Endothelial cell of umbilical vein (primary cell): Measurements from ENCODE around the gene RNF214. TPM values are rescaled to one million over a fixed set of nuclear protein-coding genes. Genes with fewer than 3 reads are reported as not detected.

Experiments used
- BruUV-seq: library from RNA; stranded (reverse); fragments of 400-500 nt; replicated peaks from 2 replicates; lab custom pipeline; 2021; lab: Mats Ljungman, UMichigan
- CTCF ChIA-PET: fragments of 300-600, 350-600 bp; sonication (Branson Sonifier 250); formaldehyde crosslinking; loops from one replicate; lab custom pipeline; 2021; ENCODE audit warnings: antibody characterized with exemption, inconsistent platforms; lab: Charles Lee
- POLR2A ChIA-PET: fragments of 300-600, 350-600 bp; sonication (Branson Sonifier 250); formaldehyde crosslinking; loops from one replicate; lab custom pipeline; 2021; ENCODE audit warnings: antibody characterized with exemption, inconsistent platforms; lab: Charles Lee
- DNase-seq: peaks from one replicate; pipeline ENCODE4 v3.0.0-alpha.2; 2011; ENCODE audit warnings: low read depth, low spot score
- FAIRE-seq: peaks from 2 replicates; lab custom pipeline; 2011; peaks lifted over from hg19 to GRCh38; lab: Jason Lieb, UNC
- H2AFZ ChIP-seq: 2 replicates; pipeline ENCODE4 v1.6.0; 2012; ENCODE audit warnings: low read depth, low read length, control low read depth, inconsistent platforms
- H3K27ac ChIP-seq: 2 replicates; pipeline ENCODE4 v1.5.1; 2011; ENCODE audit warnings: low read depth, mild to moderate bottlenecking, control low read depth, low read length, moderate library complexity; ENCODE audit not compliant: insufficient read depth
- H3K27me3 ChIP-seq, 2 experiments: 2 replicates each; pipeline versions ENCODE4 v1.6.0 to v1.6.1; 2011; ENCODE audit warnings: low read length in 2 of 2, mixed read lengths in 1 of 2; ENCODE audit not compliant: control insufficient read depth in 2 of 2, insufficient read depth in 2 of 2
- H3K36me3 ChIP-seq, 2 experiments: 2 replicates in 1 of 2; 3 replicates in 1 of 2; pipeline ENCODE4 v1.5.1; 2011; ENCODE audit warnings: low read length in 2 of 2, mild to moderate bottlenecking in 1 of 2, moderate library complexity in 1 of 2; ENCODE audit not compliant: control insufficient read depth in 2 of 2, insufficient read depth in 2 of 2; ENCODE audit errors: extremely low read depth in 1 of 2
- H3K4me1 ChIP-seq: 3 replicates; pipeline ENCODE4 v1.5.1; 2011; ENCODE audit warnings: mild to moderate bottlenecking, low read length; ENCODE audit not compliant: control insufficient read depth, insufficient read depth; ENCODE audit errors: extremely low read depth
- H3K4me2 ChIP-seq: 2 replicates; pipeline ENCODE4 v1.6.1; 2011; ENCODE audit warnings: low read length, control low read depth, mixed read lengths; ENCODE audit not compliant: insufficient read depth
- H3K4me3 ChIP-seq, 3 experiments: fragments of 200-600 bp in 1 of 3; sonication (generic), shearing (Covaris generic) in 1 of 3; replicated peaks in 1 of 3; 2 replicates each; pipeline ENCODE4 v1.5.1; 2011 to 2016; ENCODE audit warnings: control low read depth in 3 of 3, low read length in 3 of 3, mild to moderate bottlenecking in 2 of 3, inconsistent platforms in 1 of 3, low read depth in 1 of 3, moderate library complexity in 1 of 3; ENCODE audit not compliant: insufficient read depth in 1 of 3
- H3K79me2 ChIP-seq: 2 replicates; pipeline ENCODE4 v1.6.0; 2012; ENCODE audit warnings: low read length, inconsistent platforms; ENCODE audit not compliant: control insufficient read depth, insufficient read depth
- H3K9ac ChIP-seq: replicated peaks from 2 replicates; pipeline ENCODE3; 2011; ENCODE audit warnings: low read length, control low read depth; ENCODE audit not compliant: insufficient read depth; ENCODE audit errors: extremely low read depth
- H3K9me1 ChIP-seq: replicated peaks from 3 replicates; pipeline ENCODE4 v1.6.0; 2011; ENCODE audit warnings: mild to moderate bottlenecking, low read length; ENCODE audit not compliant: control insufficient read depth, insufficient read depth; ENCODE audit errors: extremely low read depth
- H3K9me3 ChIP-seq: replicated peaks from 2 replicates; pipeline ENCODE4 v1.5.1; 2012; ENCODE audit warnings: low read length, inconsistent platforms; ENCODE audit not compliant: control insufficient read depth, insufficient read depth
- H4K20me1 ChIP-seq: replicated peaks from 2 replicates; pipeline ENCODE3; 2011; ENCODE audit warnings: mild to moderate bottlenecking, low read length; ENCODE audit not compliant: control insufficient read depth, insufficient read depth; ENCODE audit errors: extremely low read depth
- CTCF ChIP-seq, 2 donors: IDR thresholded peaks; 1 replicate in 1 of 2; 2 replicates in 1 of 2; pipeline ENCODE4 v1.5.1; 2011; ENCODE audit warnings: low read length in 2 of 2, mild to moderate bottlenecking in 2 of 2, moderate library complexity in 2 of 2, control low read depth in 1 of 2, inconsistent platforms in 1 of 2, low read depth in 1 of 2; ENCODE audit not compliant: insufficient read depth in 1 of 2; ENCODE audit errors: extremely low read depth in 1 of 2
- EZH2 ChIP-seq: IDR thresholded peaks from 2 replicates; pipeline ENCODE4 v1.6.1; 2012; ENCODE audit warnings: borderline replicate concordance, low read depth, mild to moderate bottlenecking, moderate library complexity, low read length, inconsistent platforms; ENCODE audit not compliant: severe bottlenecking
- FOS ChIP-seq: IDR thresholded peaks from 2 replicates; pipeline ENCODE4 v1.6.1; 2011; ENCODE audit warnings: mild to moderate bottlenecking, low read length, moderate library complexity, borderline replicate concordance; ENCODE audit not compliant: insufficient read depth
- GATA2 ChIP-seq: IDR thresholded peaks from 2 replicates; pipeline ENCODE4 v1.7.0; 2011; ENCODE audit warnings: low read depth, mild to moderate bottlenecking, moderate library complexity, mixed read lengths, low read length; ENCODE audit not compliant: insufficient read length, insufficient read depth
- JUN ChIP-seq: IDR thresholded peaks from 2 replicates; pipeline ENCODE4 v1.6.1; 2011; ENCODE audit warnings: borderline replicate concordance, low read depth; ENCODE audit not compliant: insufficient read length, insufficient read depth
- MYC ChIP-seq: IDR thresholded peaks from one replicate; pipeline ENCODE4 v1.6.1; 2011; ENCODE audit warnings: mild to moderate bottlenecking, low read depth, low read length
- POLR2A ChIP-seq: IDR thresholded peaks from 2 replicates; pipeline ENCODE4 v1.6.1; 2012; ENCODE audit warnings: low read depth, mild to moderate bottlenecking, control low read depth, low read length
- POLR2AphosphoS5 ChIP-seq: IDR thresholded peaks from 2 replicates; pipeline ENCODE4 v1.6.1; 2012; ENCODE audit warnings: low read depth, mild to moderate bottlenecking, control low read depth, low read length, moderate library complexity; ENCODE audit not compliant: insufficient read depth
- dilution Hi-C: fragments of 300-500 bp; cut with MboI; formaldehyde crosslinking; loops from one replicate; pipeline ENCODE4 v1.15.0; 2019; ENCODE audit warnings: low sequenced_read_pairs; ENCODE audit not compliant: extremely low pct_ligation_motif_present
- intact Hi-C: fragments of 100-400 bp; cut with micrococcal nuclease; formaldehyde crosslinking; loops from one replicate; pipeline ENCODE4 v1.10.0; 2022
- polyA plus RNA-seq, 4 experiments: library from polyadenylated mRNA; depleted of rRNA in 3 of 4; stranded (reverse) in 3 of 4; unstranded in 1 of 4; fragments of >200 nt; gene quantifications; 2 replicates each; pipeline versions ENCODE4 v1.2.1 to v1.2.3, GENCODE V29; 2011 to 2012; ENCODE audit warnings: missing spikeins in 1 of 4
- total RNA-seq: library from RNA; stranded (reverse); gene quantifications from 2 replicates; pipeline ENCODE4 v1.2.3, GENCODE V29; 2021
- TF ChIP-seq, protein P1 (sequence below): IDR thresholded peaks from 2 replicates; pipeline ENCODE4 v1.6.1; 2011; ENCODE audit not compliant: insufficient read depth, insufficient read length

The RNF214 gene
- total and polyA plus RNA-seq, 2 donors (not counting 3 experiments of a cell fraction or from before 2014, with no cell fraction given) = 24.3 to 28.2 TPM

DNA sequence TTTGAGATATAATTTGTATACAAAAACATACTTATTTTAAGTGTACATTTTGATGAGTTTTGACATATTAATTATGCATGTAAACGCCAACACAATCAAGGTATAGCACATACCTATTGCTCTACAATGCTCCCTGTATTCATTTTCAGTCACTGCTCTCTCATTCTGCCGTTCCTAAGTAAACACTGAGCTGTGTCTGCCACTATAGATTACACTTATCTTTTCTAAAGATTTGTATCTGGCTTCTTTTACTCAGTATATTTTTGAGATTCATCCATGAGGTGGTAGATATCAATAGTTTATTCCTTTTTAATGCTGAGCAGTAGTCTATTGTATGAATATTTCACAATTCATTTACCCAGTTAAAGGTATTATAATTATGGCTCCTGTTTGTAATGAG lies 33.3 kb downstream of the RNF214 start:
- no peak for FAIRE-seq
- no peaks in the 10 kb centered on the region for H4K20me1 ChIP-seq
- no peaks in the 10 kb centered on the region for H3K9me1 ChIP-seq
- intact Hi-C loops = no loop called here
- H3K27me3 ChIP-seq = no peaks in the 10 kb centered on the region
- H3K4me3 ChIP-seq = no peak overlapping the region
- H3K4me2 ChIP-seq = no peak overlapping the region
- TF ChIP-seq EZH2 (no peak), CTCF (IDR thresholded peaks at IDR 0.05; ENCODE audit: extremely low read depth in 1 of 2, insufficient read depth in 1 of 2, low read depth in 1 of 2, low read length in 2 of 2) (no peak), POLR2A (no peak), JUN (no peak), GATA2 (no peak), POLR2AphosphoS5 (no peak)
- no peaks in the 10 kb centered on the region for H3K36me3 ChIP-seq
- no peak for DNase-seq
- BruUV-seq = no TSS peak
- H3K9ac ChIP-seq = no peak overlapping the region
- H3K4me1 ChIP-seq = no peaks in the 10 kb centered on the region
- H3K9me3 ChIP-seq = no peaks in the 10 kb centered on the region
- CTCF ChIA-PET = interaction anchor here (1.4 kb wide), 1 partner anchor 21 kb away, joined by 3 read pairs; no protein-coding TSS in a partner anchor
- POLR2A ChIA-PET = no interaction called here
- H3K79me2 ChIP-seq = no peaks in the 10 kb centered on the region
- dilution Hi-C loops = no loop called here
- no peak overlapping the region for H2AFZ ChIP-seq
- H3K27ac ChIP-seq = no peak overlapping the region

DNA sequence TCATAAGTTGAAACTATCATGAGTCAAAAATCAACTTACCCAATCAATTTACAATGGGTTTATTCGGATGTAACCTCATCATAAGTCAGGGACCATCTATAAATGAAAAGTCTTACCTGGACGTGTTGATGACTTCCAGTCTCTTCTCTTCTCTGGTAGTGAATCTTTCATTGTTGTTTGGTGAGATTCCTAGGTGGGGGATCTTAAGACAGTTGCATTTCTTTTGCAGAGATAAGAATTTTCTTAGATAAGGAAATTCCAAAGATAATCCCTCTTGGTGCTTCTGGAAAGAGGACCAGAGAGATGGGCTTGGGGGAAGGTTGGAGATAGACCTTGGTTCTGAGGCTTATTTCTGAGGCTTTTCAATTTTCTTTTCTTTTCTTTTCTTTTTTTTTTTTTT lies 37.4 kb downstream of the RNF214 start:
- H3K36me3 ChIP-seq = no peaks in the 10 kb centered on the region
- H4K20me1 ChIP-seq = no peaks in the 10 kb centered on the region
- no peak overlapping the region for H3K4me3 ChIP-seq
- H2AFZ ChIP-seq = no peak overlapping the region
- no peak for TF ChIP-seq CTCF (IDR thresholded peaks at IDR 0.05; ENCODE audit: extremely low read depth in 1 of 2, insufficient read depth in 1 of 2, low read depth in 1 of 2, low read length in 2 of 2)
- TF ChIP-seq JUN = no peak
- TF ChIP-seq POLR2A = no peak
- TF ChIP-seq POLR2AphosphoS5 = no peak
- TF ChIP-seq MYC = no peak
- TF ChIP-seq GATA2 = no peak
- TF ChIP-seq, protein P1, sequence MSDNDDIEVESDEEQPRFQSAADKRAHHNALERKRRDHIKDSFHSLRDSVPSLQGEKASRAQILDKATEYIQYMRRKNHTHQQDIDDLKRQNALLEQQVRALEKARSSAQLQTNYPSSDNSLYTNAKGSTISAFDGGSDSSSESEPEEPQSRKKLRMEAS = no peak
- TF ChIP-seq FOS = no peak
- TF ChIP-seq EZH2 = no peak
- H3K27ac ChIP-seq = no peak overlapping the region
- no peaks in the 10 kb centered on the region for H3K9me3 ChIP-seq
- BruUV-seq = no TSS peak
- dilution Hi-C loops = no loop called here
- H3K4me2 ChIP-seq = no peak overlapping the region
- no peak for DNase-seq
- H3K79me2 ChIP-seq = no peaks in the 10 kb centered on the region
- intact Hi-C loops = no loop called here
- FAIRE-seq = no peak
- POLR2A ChIA-PET = no interaction called here
- H3K9me1 ChIP-seq = no peaks in the 10 kb centered on the region
- no peaks in the 10 kb centered on the region for H3K27me3 ChIP-seq
- H3K9ac ChIP-seq = no peak overlapping the region
- H3K4me1 ChIP-seq = no peaks in the 10 kb centered on the region
- CTCF ChIA-PET = interaction anchor here (1.4 kb wide), 1 partner anchor 23 kb away, joined by 3 read pairs; no protein-coding TSS in a partner anchor
